A673 (cell line): Measurements from ENCODE around the gene SEC14L5. TPM values are rescaled to one million over a fixed set of nuclear protein-coding genes. Genes with fewer than 3 reads are reported as not detected.

ENCODE experiments used
- Bru-seq: library from RNA; stranded (reverse); fragments of 400-500 nt; gene quantifications from one replicate; lab custom pipeline; 2021; lab: Mats Ljungman, UMichigan
- BruChase-seq, 2 experiments: library from RNA; stranded (reverse); fragments of 400-500 nt; gene quantifications; one replicate each; lab custom pipeline; 2021; lab: Mats Ljungman, UMichigan
- BruUV-seq: library from RNA; stranded (reverse); fragments of 400-500 nt; replicated peaks from 2 replicates; lab custom pipeline; 2021; lab: Mats Ljungman, UMichigan
- CTCF ChIA-PET: fragments of 300-600 bp; sonication (Branson Sonifier 250); formaldehyde crosslinking; loops from one replicate; lab custom pipeline; 2022; ENCODE audit warnings: antibody characterized with exemption; lab: Charles Lee
- POLR2A ChIA-PET: fragments of 300-600 bp; sonication (Branson Sonifier 250); formaldehyde crosslinking; loops from one replicate; lab custom pipeline; 2022; ENCODE audit warnings: antibody characterized with exemption; ENCODE audit not compliant: low non-redundant PET; lab: Charles Lee
- DNase-seq: peaks from one replicate; pipeline ENCODE4 v3.0.0-alpha.2; 2015; ENCODE audit warnings: low spot score
- H3K27ac ChIP-seq: fragments of 200-600 bp; sonication (generic); 2 replicates; pipeline ENCODE4 v1.5.1; 2016; ENCODE audit warnings: mixed run types, low read depth, mild to moderate bottlenecking, mixed read lengths, antibody characterized with exemption, low read length; ENCODE audit not compliant: poor library complexity, severe bottlenecking
- H3K27me3 ChIP-seq: fragments of 200-600 bp; sonication (generic); replicated peaks from 2 replicates; pipeline ENCODE4 v1.6.1; 2017; ENCODE audit warnings: mixed run types, low read depth, mild to moderate bottlenecking, mixed read lengths, antibody characterized with exemption, low read length; ENCODE audit not compliant: insufficient read depth, poor library complexity
- H3K36me3 ChIP-seq: fragments of 200-600 bp; sonication (generic); 2 replicates; pipeline ENCODE4 v1.6.1; 2016; ENCODE audit warnings: mixed run types, mild to moderate bottlenecking, mixed read lengths, antibody characterized with exemption, low read length; ENCODE audit not compliant: insufficient read depth, poor library complexity, severe bottlenecking
- H3K4me1 ChIP-seq: fragments of 200-600 bp; sonication (generic); 2 replicates; pipeline ENCODE4 v1.6.1; 2017; ENCODE audit warnings: mixed run types, mild to moderate bottlenecking, mixed read lengths, antibody characterized with exemption, low read length; ENCODE audit not compliant: insufficient read depth, poor library complexity, severe bottlenecking
- H3K4me3 ChIP-seq: fragments of 200-600 bp; sonication (generic); 2 replicates; pipeline ENCODE4 v1.5.1; 2016; ENCODE audit warnings: low read depth, mixed run types, mild to moderate bottlenecking, mixed read lengths, low read length; ENCODE audit not compliant: poor library complexity, severe bottlenecking
- H3K9me3 ChIP-seq: fragments of 200-600 bp; sonication (generic); 2 replicates; pipeline ENCODE4 v1.6.1; 2016; ENCODE audit warnings: mixed run types, low read depth, mild to moderate bottlenecking, mixed read lengths, antibody characterized with exemption, low read length; ENCODE audit not compliant: poor library complexity, severe bottlenecking
- EZH2 ChIP-seq: fragments of 200-600 bp; sonication (generic); IDR thresholded peaks from 2 replicates; pipeline ENCODE4 v1.6.1; 2017; ENCODE audit warnings: borderline replicate concordance, low read depth, mild to moderate bottlenecking, mixed read lengths, antibody characterized with exemption, low read length; ENCODE audit not compliant: poor library complexity, severe bottlenecking
- intact Hi-C: fragments of 100-400 bp; cut with micrococcal nuclease; formaldehyde crosslinking; loops from one replicate; pipeline ENCODE4 v1.10.0; 2022; ENCODE audit not compliant: unreplicated experiment
- long read RNA-seq: library from polyadenylated mRNA; stranded (forward); transcript quantifications from one replicate; pipeline ENCODE4 v2.0.0, GENCODE V29; 2022
- total RNA-seq: library from RNA; stranded (reverse); gene quantifications from 2 replicates; pipeline ENCODE4 v1.2.3, GENCODE V29; 2021
- TF ChIP-seq, protein P1 (sequence below): fragments of 300-800, 200-600 bp; sonication (generic); conservative IDR thresholded peaks from 2 replicates; pipeline ENCODE4 v1.5.1; 2017; ENCODE audit warnings: low read depth, mild to moderate bottlenecking, antibody characterized with exemption, low read length, moderate library complexity, mixed read lengths

SEC14L5 gene
- total RNA-seq (0.04 TPM in 1 of 2 replicates, not detected in the other), Bru-seq, nascent RNA (percentile 1 among the genes with signal in this experiment), BruChase-seq, experiment 1, labeled RNA remaining after a 2-hour chase (percentile 3 among the genes with signal in this experiment), BruChase-seq, experiment 2, labeled RNA remaining after a 6-hour chase (percentile 7 among the genes with signal in this experiment)
- long read RNA-seq = 0 reads

DNA sequence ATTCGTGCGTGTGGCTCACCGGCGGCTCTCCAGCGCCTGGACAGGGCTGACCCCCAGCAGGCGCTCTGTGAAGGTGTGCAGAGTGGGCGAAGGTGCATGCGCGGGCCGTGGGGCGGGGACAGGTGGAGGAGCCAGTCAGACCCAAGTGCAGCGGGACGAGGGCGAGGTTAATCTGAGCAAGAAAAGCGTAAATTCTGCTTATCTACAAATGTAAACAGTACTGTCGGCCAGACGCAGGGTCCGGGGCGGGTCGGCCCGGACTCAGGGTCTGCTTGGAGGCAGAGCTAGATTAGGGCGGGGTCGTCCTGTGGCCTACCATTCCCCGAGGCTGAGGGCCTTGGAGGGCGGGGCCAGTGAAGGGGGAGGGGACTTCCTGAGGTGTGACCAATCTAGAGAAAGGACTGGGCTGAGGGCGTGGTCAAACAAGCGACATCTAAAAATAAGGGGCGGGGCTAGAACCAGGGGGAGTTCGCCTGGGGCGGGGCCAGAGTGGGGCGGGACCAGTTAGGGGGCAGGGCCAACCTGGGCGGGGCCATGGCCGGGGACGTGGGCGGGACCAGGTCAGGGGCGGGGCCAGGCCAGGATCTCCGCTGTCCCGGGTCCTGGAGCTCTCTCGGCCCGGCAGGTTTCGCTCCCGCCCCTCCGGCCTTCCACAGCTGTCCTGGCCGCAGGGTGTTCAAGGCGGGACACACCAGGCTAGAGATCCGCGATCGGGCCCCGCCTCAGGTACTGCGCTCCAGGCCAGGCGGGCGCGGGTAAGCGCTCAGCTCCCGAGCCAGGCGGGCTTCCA is at the start of gene SEC14L5:
SEC14L5 (plus strand) TSS at position 611 of the 790 bp plus-strand sequence. CDS start 994 bp downstream, outside the sequence.
- Histone ChIP-seq H3K27me3 (peaks cover 35% of the 10 kb centered on the region), H3K36me3 (no peaks in the 10 kb centered on the region), H3K4me3 (peak within 1 kb of the TSS; percentile 48), H3K4me1 (no peaks in the 10 kb centered on the region), H3K9me3 (no peaks in the 10 kb centered on the region), H3K27ac (no peak within 1 kb of the TSS)
- BruUV-seq = no TSS peak
- TF ChIP-seq EZH2 = no peak
- TF ChIP-seq, protein P1, sequence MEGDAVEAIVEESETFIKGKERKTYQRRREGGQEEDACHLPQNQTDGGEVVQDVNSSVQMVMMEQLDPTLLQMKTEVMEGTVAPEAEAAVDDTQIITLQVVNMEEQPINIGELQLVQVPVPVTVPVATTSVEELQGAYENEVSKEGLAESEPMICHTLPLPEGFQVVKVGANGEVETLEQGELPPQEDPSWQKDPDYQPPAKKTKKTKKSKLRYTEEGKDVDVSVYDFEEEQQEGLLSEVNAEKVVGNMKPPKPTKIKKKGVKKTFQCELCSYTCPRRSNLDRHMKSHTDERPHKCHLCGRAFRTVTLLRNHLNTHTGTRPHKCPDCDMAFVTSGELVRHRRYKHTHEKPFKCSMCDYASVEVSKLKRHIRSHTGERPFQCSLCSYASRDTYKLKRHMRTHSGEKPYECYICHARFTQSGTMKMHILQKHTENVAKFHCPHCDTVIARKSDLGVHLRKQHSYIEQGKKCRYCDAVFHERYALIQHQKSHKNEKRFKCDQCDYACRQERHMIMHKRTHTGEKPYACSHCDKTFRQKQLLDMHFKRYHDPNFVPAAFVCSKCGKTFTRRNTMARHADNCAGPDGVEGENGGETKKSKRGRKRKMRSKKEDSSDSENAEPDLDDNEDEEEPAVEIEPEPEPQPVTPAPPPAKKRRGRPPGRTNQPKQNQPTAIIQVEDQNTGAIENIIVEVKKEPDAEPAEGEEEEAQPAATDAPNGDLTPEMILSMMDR = no peak
- CTCF ChIA-PET = interaction anchor here (0.5 kb wide), 1 partner anchor 73 kb away, joined by 3 read pairs; no protein-coding TSS in a partner anchor
- intact Hi-C loops = loop anchor here (5.0 to 10.0 kb wide), 3 partner anchors 263 to 553 kb away; partner anchors contain the start of gene NUDT16L1
- POLR2A ChIA-PET = interaction anchor here (0.8 kb wide), 1 partner anchor 10 kb away, joined by 5 read pairs; no protein-coding TSS in a partner anchor
- DNase-seq = peak; percentile 96

DNA sequence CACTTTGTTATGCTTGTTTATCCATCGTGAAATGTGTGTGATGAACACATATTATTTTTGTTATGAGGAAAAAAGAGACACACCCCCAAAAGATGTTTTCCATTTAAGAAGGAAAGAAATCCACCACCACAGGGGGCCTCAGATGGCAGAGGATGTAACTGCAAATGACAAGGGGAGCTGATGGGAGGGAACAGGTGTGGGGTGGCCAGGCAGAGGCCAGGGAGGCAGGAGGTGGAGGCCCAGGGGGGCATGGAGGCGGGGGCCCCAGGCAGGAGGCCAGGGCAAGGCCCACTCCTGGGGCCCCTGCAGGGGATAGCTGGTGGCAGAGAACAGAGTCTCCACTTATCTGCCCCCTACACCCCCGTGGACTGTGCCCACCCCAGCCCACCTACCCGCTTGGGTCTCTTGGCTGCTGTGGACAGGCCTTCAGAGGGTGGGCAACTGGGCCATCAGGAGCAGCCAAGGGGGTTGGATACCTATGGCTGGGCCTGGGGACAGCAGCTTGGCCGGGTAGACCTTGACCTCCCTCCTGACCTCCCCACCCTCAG is 49.2 kb upstream of the SEC14L5 start:
- Histone ChIP-seq H3K4me3 (no peak overlapping the region), H3K27me3 (no peaks in the 10 kb centered on the region), H3K36me3 (no peaks in the 10 kb centered on the region), H3K27ac (no peak overlapping the region), H3K4me1 (no peaks in the 10 kb centered on the region), H3K9me3 (no peaks in the 10 kb centered on the region)
- no TSS peak for BruUV-seq
- ChIA-PET CTCF (interaction anchor here (0.7 kb wide), 1 partner anchor 111 kb away, joined by 3 read pairs; no protein-coding TSS in a partner anchor), POLR2A (no interaction called here)
- TF ChIP-seq, protein P1 = no peak
- TF ChIP-seq EZH2 = no peak
- no peak for DNase-seq
- intact Hi-C loops = no loop called here

DNA sequence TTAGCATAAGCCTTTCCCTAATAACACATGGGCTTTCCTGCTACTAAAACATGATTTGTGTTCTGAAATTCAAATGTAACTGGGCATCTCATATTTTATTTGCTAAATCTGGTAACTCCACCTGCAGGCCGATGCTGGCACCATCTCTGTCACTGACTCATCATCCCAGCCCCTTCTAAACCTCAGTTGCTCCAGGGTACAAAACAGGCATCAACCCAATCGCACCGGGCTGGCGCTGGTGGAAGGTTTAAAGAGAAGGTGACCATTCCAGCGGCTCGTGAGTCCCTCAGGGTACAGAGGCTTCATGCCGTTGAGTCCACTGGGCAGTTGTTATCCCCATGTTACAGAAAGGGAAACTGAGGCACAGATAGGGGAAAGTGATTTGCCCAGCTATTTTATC is 48.3 kb upstream of the SEC14L5 start:
- intact Hi-C loops = no loop called here
- H3K4me3 ChIP-seq = no peak overlapping the region
- no peak overlapping the region for H3K27ac ChIP-seq
- H3K36me3 ChIP-seq = no peaks in the 10 kb centered on the region
- TF ChIP-seq, protein P1 = peak; percentile 19; the same call in 1 of the 2 replicates
- no peak for TF ChIP-seq EZH2
- ChIA-PET CTCF (interaction anchor here (0.7 kb wide), 1 partner anchor 112 kb away, joined by 3 read pairs; no protein-coding TSS in a partner anchor), POLR2A (no interaction called here)
- H3K27me3 ChIP-seq = no peaks in the 10 kb centered on the region
- no peaks in the 10 kb centered on the region for H3K9me3 ChIP-seq
- no peaks in the 10 kb centered on the region for H3K4me1 ChIP-seq
- DNase-seq = no peak
- BruUV-seq = no TSS peak
